ENCODE results near the gene ARHGEF4. TPM values are rescaled to one million over a fixed set of nuclear protein-coding genes. Genes with fewer than 3 reads are reported as not detected.

Gene ARHGEF4
- polyA plus RNA-seq, 1 donor (not counting 4 experiments of a cell fraction or from before 2014, with no cell fraction given) = 22.6 TPM

DNA sequence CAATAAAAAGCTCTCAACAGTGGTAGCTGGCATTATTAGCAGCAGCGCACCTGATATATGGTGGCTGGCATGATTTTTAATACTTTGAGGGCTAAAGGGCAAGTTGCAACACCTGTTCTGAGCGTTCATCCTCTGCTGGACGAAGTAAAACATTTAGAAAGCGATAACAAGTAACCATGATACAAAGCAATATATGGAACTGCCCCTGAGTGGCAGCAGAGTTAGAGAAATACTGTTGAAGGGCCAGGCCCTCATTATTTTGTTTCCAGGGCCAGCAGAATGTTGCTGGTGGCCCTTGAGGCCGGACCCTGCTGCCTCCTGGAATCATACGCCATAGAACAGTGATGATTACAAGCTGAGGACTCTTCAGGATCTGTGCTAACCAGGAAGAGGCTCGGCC, 47.8 kb downstream of the ARHGEF4 start:
- Histone ChIP-seq H3K79me2 (ENCODE audit: control insufficient read depth, insufficient read depth, low read length) (no peaks in the 10 kb centered on the region), H3K4me3 (ENCODE audit: control insufficient read depth in 2 of 3, extremely low read depth in 1 of 3, insufficient read depth in 2 of 3, low read depth in 1 of 3, low read length in 3 of 3) (no peak overlapping the region), H3K4me1 (ENCODE audit: control insufficient read depth, extremely low read depth, insufficient read depth, low read length) (peaks cover 47% of the 10 kb centered on the region), H4K20me1 (ENCODE audit: control insufficient read depth, extremely low read depth, insufficient read depth, low read length) (no peaks in the 10 kb centered on the region), H3K27me3 (ENCODE audit: control insufficient read depth, extremely low read depth, insufficient read depth, low read length) (no peaks in the 10 kb centered on the region), H3K9me3 (ENCODE audit: control insufficient read depth, low read depth, low read length) (no peaks in the 10 kb centered on the region), H3K4me2 (ENCODE audit: control insufficient read depth, extremely low read depth, insufficient read depth, low read depth, low read length) (peak overlapping the region; percentile 43), H3K36me3 (ENCODE audit: control insufficient read depth in 2 of 2, extremely low read depth in 1 of 2, insufficient read depth in 2 of 2, low read length in 2 of 2) (peaks cover 0 to 5% of the 10 kb centered on the region in 2 experiments), H3K9me1 (ENCODE audit: control insufficient read depth, extremely low read depth, insufficient read depth, low read length) (no peaks in the 10 kb centered on the region), H3K9ac (ENCODE audit: control insufficient read depth, extremely low read depth, insufficient read depth, low read length) (no peak overlapping the region), H2AFZ (ENCODE audit: control insufficient read depth, low read length) (no peak overlapping the region), H3K27ac (ENCODE audit: control insufficient read depth, insufficient read depth, low read length) (peak overlapping the region; percentile 69)
- FAIRE-seq = no peak
- dilution Hi-C loops (cut with MboI; ENCODE audit: extremely low pct_ligation_motif_present, low sequenced_read_pairs) = no loop called here
- TF ChIP-seq, protein P1, sequence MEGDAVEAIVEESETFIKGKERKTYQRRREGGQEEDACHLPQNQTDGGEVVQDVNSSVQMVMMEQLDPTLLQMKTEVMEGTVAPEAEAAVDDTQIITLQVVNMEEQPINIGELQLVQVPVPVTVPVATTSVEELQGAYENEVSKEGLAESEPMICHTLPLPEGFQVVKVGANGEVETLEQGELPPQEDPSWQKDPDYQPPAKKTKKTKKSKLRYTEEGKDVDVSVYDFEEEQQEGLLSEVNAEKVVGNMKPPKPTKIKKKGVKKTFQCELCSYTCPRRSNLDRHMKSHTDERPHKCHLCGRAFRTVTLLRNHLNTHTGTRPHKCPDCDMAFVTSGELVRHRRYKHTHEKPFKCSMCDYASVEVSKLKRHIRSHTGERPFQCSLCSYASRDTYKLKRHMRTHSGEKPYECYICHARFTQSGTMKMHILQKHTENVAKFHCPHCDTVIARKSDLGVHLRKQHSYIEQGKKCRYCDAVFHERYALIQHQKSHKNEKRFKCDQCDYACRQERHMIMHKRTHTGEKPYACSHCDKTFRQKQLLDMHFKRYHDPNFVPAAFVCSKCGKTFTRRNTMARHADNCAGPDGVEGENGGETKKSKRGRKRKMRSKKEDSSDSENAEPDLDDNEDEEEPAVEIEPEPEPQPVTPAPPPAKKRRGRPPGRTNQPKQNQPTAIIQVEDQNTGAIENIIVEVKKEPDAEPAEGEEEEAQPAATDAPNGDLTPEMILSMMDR (optimal IDR thresholded peaks at IDR 0.05 in 1 of 3, IDR thresholded peaks at IDR 0.05 in 1 of 3, conservative IDR thresholded peaks at IDR 0.05 in 1 of 3; ENCODE audit: extremely low read depth in 1 of 3, insufficient read depth in 2 of 3, low read length in 3 of 3) = peak in 2 of 3 experiments; percentile 33 to 34
- no peak for TF ChIP-seq EZH2 (IDR thresholded peaks at IDR 0.05; ENCODE audit: low read length)
- DNase-seq (ENCODE audit: low read depth, low spot score) = no peak

DNA sequence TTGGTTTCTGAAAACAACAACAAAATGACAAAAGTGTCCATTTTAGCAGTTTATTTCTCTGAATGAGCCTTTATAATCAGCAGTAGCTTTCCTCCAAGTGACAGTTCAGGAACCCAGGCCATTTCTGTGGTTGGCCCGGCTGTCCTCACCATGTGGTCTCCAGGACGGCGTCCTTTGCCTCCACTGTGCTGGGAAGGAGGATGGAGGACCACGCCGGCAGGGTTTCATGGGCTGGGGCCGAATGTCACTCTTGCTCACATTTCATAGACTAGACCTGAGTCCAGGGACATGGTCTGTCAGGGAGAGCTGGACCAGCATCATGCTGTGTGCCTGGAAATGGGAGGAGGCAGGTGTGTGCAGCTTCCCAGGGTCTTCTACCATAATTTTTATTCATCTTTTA, 50.9 kb downstream of the ARHGEF4 start:
- Histone ChIP-seq H3K27ac (ENCODE audit: control insufficient read depth, insufficient read depth, low read length) (no peak overlapping the region), H3K9ac (ENCODE audit: control insufficient read depth, extremely low read depth, insufficient read depth, low read length) (no peak overlapping the region), H3K4me3 (ENCODE audit: control insufficient read depth in 2 of 3, extremely low read depth in 1 of 3, insufficient read depth in 2 of 3, low read depth in 1 of 3, low read length in 3 of 3) (no peak overlapping the region), H3K79me2 (ENCODE audit: control insufficient read depth, insufficient read depth, low read length) (no peaks in the 10 kb centered on the region), H4K20me1 (ENCODE audit: control insufficient read depth, extremely low read depth, insufficient read depth, low read length) (no peaks in the 10 kb centered on the region), H3K9me3 (ENCODE audit: control insufficient read depth, low read depth, low read length) (no peaks in the 10 kb centered on the region), H3K4me1 (ENCODE audit: control insufficient read depth, extremely low read depth, insufficient read depth, low read length) (peaks cover 48% of the 10 kb centered on the region), H3K4me2 (ENCODE audit: control insufficient read depth, extremely low read depth, insufficient read depth, low read depth, low read length) (no peak overlapping the region), H3K27me3 (ENCODE audit: control insufficient read depth, extremely low read depth, insufficient read depth, low read length) (no peaks in the 10 kb centered on the region), H3K9me1 (ENCODE audit: control insufficient read depth, extremely low read depth, insufficient read depth, low read length) (no peaks in the 10 kb centered on the region), H3K36me3 (ENCODE audit: control insufficient read depth in 2 of 2, extremely low read depth in 1 of 2, insufficient read depth in 2 of 2, low read length in 2 of 2) (no peaks in the 10 kb centered on the region), H2AFZ (ENCODE audit: control insufficient read depth, low read length) (no peak overlapping the region)
- dilution Hi-C loops (cut with MboI; ENCODE audit: extremely low pct_ligation_motif_present, low sequenced_read_pairs) = no loop called here
- peak; percentile 55 for FAIRE-seq
- no peak for TF ChIP-seq EZH2 (IDR thresholded peaks at IDR 0.05; ENCODE audit: low read length)
- TF ChIP-seq, protein P1 (optimal IDR thresholded peaks at IDR 0.05 in 1 of 3, IDR thresholded peaks at IDR 0.05 in 1 of 3, conservative IDR thresholded peaks at IDR 0.05 in 1 of 3; ENCODE audit: extremely low read depth in 1 of 3, insufficient read depth in 2 of 3, low read length in 3 of 3) = no peak
- DNase-seq (ENCODE audit: low read depth, low spot score) = no peak

Data from keratinocyte (primary cell).